GM12878 (cell line): ENCODE results near the gene FBXW7. TPM values are rescaled to one million over a fixed set of nuclear protein-coding genes. Genes with fewer than 3 reads are reported as not detected.
A peak's percentile ranks its signal among the peaks of the same experiment; 100 is the strongest.

Experiments used
- CBFB ChIP-seq: IDR thresholded peaks from 2 replicates; pipeline ENCODE4 v1.6.1; 2016; ENCODE audit warnings: antibody characterized with exemption, low read depth
- CEBPB ChIP-seq, 2 experiments: fragments of 150-350 bp in 1 of 2; IDR thresholded peaks; 2 replicates each; pipeline ENCODE4 v1.6.1; 2012 to 2014; ENCODE audit warnings: low read depth in 2 of 2, low read length in 2 of 2, borderline replicate concordance in 1 of 2, inconsistent platforms in 1 of 2
- CHD1 ChIP-seq: IDR thresholded peaks from 2 replicates; pipeline ENCODE4 v1.6.1; 2012; ENCODE audit warnings: low read depth, low read length, improper control_type of control experiment
- CTCF ChIP-seq, 3 experiments: IDR thresholded peaks in 2 of 3; conservative IDR thresholded peaks in 1 of 3; 2 replicates each; pipeline ENCODE4 v1.5.1; 2011; ENCODE audit warnings: low read depth in 3 of 3, low read length in 3 of 3, mild to moderate bottlenecking in 3 of 3, control low read depth in 2 of 3, moderate library complexity in 2 of 3, inconsistent platforms in 1 of 3, mixed read lengths in 1 of 3; ENCODE audit not compliant: control insufficient read depth in 2 of 3, insufficient read depth in 1 of 3; ENCODE audit errors: extremely low read depth in 1 of 3
- EGR1 ChIP-seq, 2 experiments: IDR thresholded peaks; 1 replicate in 1 of 2; 2 replicates in 1 of 2; pipeline ENCODE4 v1.6.1; 2011 to 2012; ENCODE audit warnings: low read depth in 2 of 2, low read length in 2 of 2, borderline replicate concordance in 1 of 2, mild to moderate bottlenecking in 1 of 2, moderate library complexity in 1 of 2
- IKZF2 ChIP-seq, 2 experiments: fragments of 450-650 bp; IDR thresholded peaks; 2 replicates each; pipeline ENCODE4 v1.6.1; 2017; ENCODE audit warnings: mild to moderate bottlenecking in 2 of 2, moderate library complexity in 2 of 2
- JUND ChIP-seq: IDR thresholded peaks from 2 replicates; pipeline ENCODE4 v1.6.1; 2012; ENCODE audit warnings: low read depth, mild to moderate bottlenecking, low read length, improper control_type of control experiment, moderate library complexity
- MAX ChIP-seq: IDR thresholded peaks from 2 replicates; pipeline ENCODE4 v1.6.1; 2012; ENCODE audit warnings: low read depth, low read length, improper control_type of control experiment
- MXI1 ChIP-seq: fragments of 150-350 bp; IDR thresholded peaks from 2 replicates; pipeline ENCODE4 v1.6.1; 2011; ENCODE audit warnings: low read depth, mild to moderate bottlenecking, inconsistent platforms, low read length, improper control_type of control experiment
- NFXL1 ChIP-seq: fragments of 450-650 bp; IDR thresholded peaks from 2 replicates; pipeline ENCODE4 v1.6.1; 2017; ENCODE audit warnings: antibody characterized with exemption, mild to moderate bottlenecking, borderline replicate concordance
- NR2C1 ChIP-seq: fragments of 450-650 bp; IDR thresholded peaks from 2 replicates; pipeline ENCODE4 v1.6.1; 2017; ENCODE audit warnings: antibody characterized with exemption, mild to moderate bottlenecking, moderate library complexity
- NR2C2 ChIP-seq: IDR thresholded peaks from 2 replicates; pipeline ENCODE4 v1.6.1; 2011; ENCODE audit warnings: borderline replicate concordance, low read depth; ENCODE audit not compliant: control insufficient read depth, insufficient read length
- POU2F2 ChIP-seq: IDR thresholded peaks from 3 replicates; pipeline ENCODE4 v1.6.1; 2011; ENCODE audit warnings: low read depth, mild to moderate bottlenecking, low read length, borderline replicate concordance
- RAD21 ChIP-seq: IDR thresholded peaks from 2 replicates; pipeline ENCODE4 v1.6.1; 2011; ENCODE audit warnings: mild to moderate bottlenecking, low read depth, low read length, moderate library complexity; ENCODE audit not compliant: insufficient read depth
- RAD51 ChIP-seq: fragments of 450-650 bp; IDR thresholded peaks from 2 replicates; pipeline ENCODE4 v1.6.1; 2016; ENCODE audit warnings: moderate library complexity, mild to moderate bottlenecking, inconsistent platforms
- RB1 ChIP-seq: fragments of 450-650 bp; formaldehyde crosslinking; IDR thresholded peaks from 2 replicates; pipeline ENCODE4 v1.6.1; 2017; ENCODE audit warnings: mild to moderate bottlenecking, borderline replicate concordance
- RELB ChIP-seq: fragments of 450-650 bp; IDR thresholded peaks from 2 replicates; pipeline ENCODE4 v1.6.1; 2017; ENCODE audit warnings: low read depth, mild to moderate bottlenecking, moderate library complexity
- SMAD1 ChIP-seq: fragments of 450-650 bp; IDR thresholded peaks from 2 replicates; pipeline ENCODE4 v1.6.1; 2018; ENCODE audit warnings: mild to moderate bottlenecking, low read depth; ENCODE audit not compliant: partially characterized antibody
- SMARCA5 ChIP-seq: fragments of 450-650 bp; IDR thresholded peaks from 2 replicates; pipeline ENCODE4 v1.6.1; 2017; ENCODE audit warnings: mild to moderate bottlenecking
- TAF1 ChIP-seq: IDR thresholded peaks from 2 replicates; pipeline ENCODE4 v1.6.1; 2011; ENCODE audit warnings: mild to moderate bottlenecking, low read depth, low read length, borderline replicate concordance
- YBX1 ChIP-seq: fragments of 450-650 bp; IDR thresholded peaks from 2 replicates; pipeline ENCODE4 v1.6.1; 2016; ENCODE audit warnings: antibody characterized with exemption
- ZBTB4 ChIP-seq: fragments of 450-650 bp; formaldehyde crosslinking; IDR thresholded peaks from 2 replicates; pipeline ENCODE4 v1.4.0; 2022; ENCODE audit warnings: mild to moderate bottlenecking, moderate library complexity
- ZNF24 ChIP-seq: fragments of 450-650 bp; IDR thresholded peaks from 2 replicates; pipeline ENCODE4 v1.6.1; 2017; ENCODE audit warnings: antibody characterized with exemption, mild to moderate bottlenecking
- ZSCAN29 ChIP-seq: fragments of 450-650 bp; IDR thresholded peaks from 2 replicates; pipeline ENCODE4 v1.6.1; 2017; ENCODE audit warnings: mild to moderate bottlenecking, moderate library complexity
- polyA plus RNA-seq, 11 experiments: library from polyadenylated mRNA; depleted of rRNA in 4 of 11; unstranded in 6 of 11; stranded (reverse) in 5 of 11; fragments of >200 nt; fragmentation: Nextera tagmentation in 4 of 11; fragmentation: Illumina TruSeq in 1 of 11; extraction: Ambion mirVana in 4 of 11; extraction: Trizol in 1 of 11; gene quantifications; 1 replicate in 1 of 11; 2 replicates in 10 of 11; pipeline versions ENCODE4 v1.2.1 to v1.2.3, GENCODE V29; 2011 to 2016; ENCODE audit warnings: inconsistent platforms in 2 of 11, missing spikeins in 2 of 11, low read depth in 1 of 11
- total RNA-seq, 4 experiments: library from RNA; depleted of rRNA in 3 of 4; stranded (reverse); fragments of >200 nt in 3 of 4; fragmentation: Illumina TruSeq in 1 of 4; extraction: Trizol in 1 of 4; gene quantifications; 2 replicates each; pipeline versions ENCODE4 v1.2.1 to v1.2.3, GENCODE V29; 2013 to 2021

FBXW7 gene
- total and polyA plus RNA-seq, 10 of the 15 experiments (the other 5 are each of a cell fraction or from before 2014, with no cell fraction given), result 35.8 to 118 (median 47.2) TPM

GRCh38 chr4:152352622-152353116 lies 183.2 kb downstream of the FBXW7 start (continued):
- TF ChIP-seq CTCF (IDR thresholded peaks at IDR 0.05 in 2 of 3, conservative IDR thresholded peaks at IDR 0.05 in 1 of 3; ENCODE audit: control insufficient read depth in 2 of 3, extremely low read depth in 1 of 3, insufficient read depth in 1 of 3, low read depth in 3 of 3, low read length in 3 of 3), result no peak
- TF ChIP-seq RB1, result no peak
- TF ChIP-seq NFXL1, result no peak
- TF ChIP-seq CBFB, result no peak
- TF ChIP-seq NR2C1, result no peak
- peak in 1 of 2 experiments; percentile 35; a peak in 2 of 4 replicates for TF ChIP-seq IKZF2 (IDR thresholded peaks at IDR 0.05)
- no peak for TF ChIP-seq JUND
- TF ChIP-seq RAD21, result no peak
- TF ChIP-seq SMARCA5, result no peak
- TF ChIP-seq TAF1, result 0 out of 2 replicates have a peak, but pooled peaks have one; percentile 5
- peak; percentile 90; the same call in 1 of the 2 replicates for TF ChIP-seq CHD1
- TF ChIP-seq EGR1 (IDR thresholded peaks at IDR 0.05; ENCODE audit: borderline replicate concordance in 1 of 2, low read depth in 2 of 2, low read length in 2 of 2), result peak in 1 of 2 experiments; percentile 83; a peak in 1 of 3 replicates
- TF ChIP-seq ZBTB4 (CRISPR knock-in tag), result no peak
- TF ChIP-seq ZSCAN29, result no peak
- TF ChIP-seq MAX, result no peak
- no peak for TF ChIP-seq MXI1
- no peak for TF ChIP-seq NR2C2
- TF ChIP-seq SMAD1, result no peak
- no peak for TF ChIP-seq YBX1
- TF ChIP-seq RAD51, result no peak
- no peak for TF ChIP-seq CEBPB (IDR thresholded peaks at IDR 0.05; ENCODE audit: borderline replicate concordance in 1 of 2, low read depth in 2 of 2, low read length in 2 of 2)
- TF ChIP-seq RELB, result 0 out of 2 replicates have a peak, but pooled peaks have one; percentile 32
- peak; percentile 9; the same call in 1 of the 3 replicates for TF ChIP-seq POU2F2
- no peak for TF ChIP-seq ZNF24
